WTC11 (cell line): ENCODE data around the gene AKR7A2. TPM values are rescaled to one million over a fixed set of nuclear protein-coding genes. Genes with fewer than 3 reads are reported as not detected.
A peak's percentile ranks its signal among the peaks of the same experiment; 100 is the strongest.

ENCODE experiments used
- ATAC-seq: fragments of 200-7000 bp; cut with Tn5 transposase; 2 replicates; pipeline ENCODE4 v1.10.0; 2021; ENCODE audit warnings: mild to moderate bottlenecking, moderate library complexity
- CTCF ChIA-PET: fragments of 300-600 bp; sonication (Branson Sonifier 250); formaldehyde crosslinking; loops from one replicate; lab custom pipeline; 2021; ENCODE audit warnings: antibody characterized with exemption; lab: Charles Lee
- POLR2A ChIA-PET: fragments of 350-600 bp; sonication (Branson Sonifier 250); formaldehyde crosslinking; loops from one replicate; lab custom pipeline; 2021; ENCODE audit warnings: antibody characterized with exemption; lab: Charles Lee
- DNase-seq: peaks from one replicate; pipeline ENCODE4 v3.0.0; 2021; ENCODE audit warnings: low spot score
- H3K27ac Mint-ChIP-seq: 2 replicates; pipeline ENCODE4 v1.8.0; 2021; ENCODE audit warnings: mixed read lengths
- H3K27me3 Mint-ChIP-seq: 2 replicates; pipeline ENCODE4 v1.8.0; 2021; ENCODE audit warnings: low read depth, mild to moderate bottlenecking, moderate library complexity, mixed read lengths
- H3K36me3 Mint-ChIP-seq: 2 replicates; pipeline ENCODE4 v1.8.0; 2021; ENCODE audit warnings: mixed read lengths
- H3K4me1 Mint-ChIP-seq: 2 replicates; pipeline ENCODE4 v1.8.0; 2022; ENCODE audit warnings: mixed read lengths
- H3K4me3 Mint-ChIP-seq: 2 replicates; pipeline ENCODE4 v1.8.0; 2021; ENCODE audit warnings: mild to moderate bottlenecking, moderate library complexity, mixed read lengths
- H3K9me3 Mint-ChIP-seq: 2 replicates; pipeline ENCODE4 v1.8.0; 2021; ENCODE audit warnings: mixed read lengths
- ATF2 ChIP-seq: sonication (generic); formaldehyde crosslinking; IDR thresholded peaks from 2 replicates; pipeline ENCODE4 v1.8.1; 2022; ENCODE audit warnings: low read depth, missing genetic modification reagents, borderline replicate concordance
- ATF6 ChIP-seq: sonication (generic); formaldehyde crosslinking; IDR thresholded peaks from 2 replicates; pipeline ENCODE4 v1.8.1; 2023; ENCODE audit warnings: mild to moderate bottlenecking, missing genetic modification reagents
- CTCF ChIP-seq: fragments of 200-600 bp; IDR thresholded peaks from 2 replicates; pipeline ENCODE4 v1.8.0; 2022; ENCODE audit warnings: antibody characterized with exemption
- E2F1 ChIP-seq: sonication (generic); formaldehyde crosslinking; IDR thresholded peaks from 2 replicates; pipeline ENCODE4 v1.8.0; 2022; ENCODE audit warnings: mild to moderate bottlenecking, missing genetic modification reagents
- ETV6 ChIP-seq: sonication (generic); formaldehyde crosslinking; IDR thresholded peaks from 2 replicates; pipeline ENCODE4 v1.8.1; 2022; ENCODE audit warnings: mild to moderate bottlenecking, missing genetic modification reagents
- FOXJ3 ChIP-seq: sonication (generic); formaldehyde crosslinking; IDR thresholded peaks from 2 replicates; pipeline ENCODE4 v1.9.0; 2021; ENCODE audit warnings: missing genetic modification reagents, mild to moderate bottlenecking, borderline replicate concordance
- FOXK1 ChIP-seq: sonication (generic); formaldehyde crosslinking; IDR thresholded peaks from 2 replicates; pipeline ENCODE4 v1.8.0; 2022; ENCODE audit warnings: mild to moderate bottlenecking, moderate library complexity, missing genetic modification reagents
- GABPB1 ChIP-seq: sonication (generic); formaldehyde crosslinking; IDR thresholded peaks from 2 replicates; pipeline ENCODE4 v1.8.1; 2023; ENCODE audit warnings: mild to moderate bottlenecking, missing genetic modification reagents
- GRHL2 ChIP-seq: fragments of 250-450 bp; sonication (Bioruptor Pico); IDR thresholded peaks from 2 replicates; pipeline ENCODE4 v1.8.0; 2022; ENCODE audit warnings: mild to moderate bottlenecking, moderate library complexity; ENCODE audit not compliant: insufficient replicate concordance, severe bottlenecking
- IRF2 ChIP-seq: sonication (generic); formaldehyde crosslinking; IDR thresholded peaks from 2 replicates; pipeline ENCODE4 v1.8.0; 2022; ENCODE audit warnings: low read depth, missing genetic modification reagents, borderline replicate concordance
- NFATC4 ChIP-seq: fragments of 250-450 bp; sonication (Bioruptor Pico); IDR thresholded peaks from 2 replicates; pipeline ENCODE4 v1.9.0; 2021; ENCODE audit warnings: mild to moderate bottlenecking
- NR1H2 ChIP-seq: sonication (generic); formaldehyde crosslinking; IDR thresholded peaks from 2 replicates; pipeline ENCODE4 v1.9.0; 2021; ENCODE audit warnings: mild to moderate bottlenecking, moderate library complexity, missing genetic modification reagents
- PRDM15 ChIP-seq: sonication (generic); formaldehyde crosslinking; IDR thresholded peaks from 2 replicates; pipeline ENCODE4 v1.8.0; 2022; ENCODE audit warnings: missing genetic modification reagents
- PRRX2 ChIP-seq: fragments of 250-450 bp; sonication (Bioruptor Pico); IDR thresholded peaks from 2 replicates; pipeline ENCODE4 v1.8.0; 2021; ENCODE audit warnings: mild to moderate bottlenecking
- SP1 ChIP-seq: sonication (generic); formaldehyde crosslinking; conservative IDR thresholded peaks from 2 replicates; pipeline ENCODE4 v1.8.1; 2022; ENCODE audit warnings: missing genetic modification reagents
- TEAD4 ChIP-seq: sonication (generic); formaldehyde crosslinking; IDR thresholded peaks from 2 replicates; pipeline ENCODE4 v1.8.0; 2022; ENCODE audit warnings: mild to moderate bottlenecking, missing genetic modification reagents
- ZNF121 ChIP-seq: sonication (generic); formaldehyde crosslinking; IDR thresholded peaks from 2 replicates; pipeline ENCODE4 v1.8.0; 2023; ENCODE audit warnings: missing genetic modification reagents
- ZNF396 ChIP-seq: fragments of 250-450 bp; sonication (Bioruptor Pico); IDR thresholded peaks from 2 replicates; pipeline ENCODE4 v1.8.0; 2021; ENCODE audit warnings: mild to moderate bottlenecking, moderate library complexity, borderline replicate concordance
- ZSCAN18 ChIP-seq: fragments of 250-450 bp; sonication (Bioruptor Pico); IDR thresholded peaks from 2 replicates; pipeline ENCODE4 v2.1.2; 2022; ENCODE audit warnings: mild to moderate bottlenecking, moderate library complexity
- total RNA-seq: library from RNA; stranded (reverse); gene quantifications from 3 replicates; pipeline ENCODE4 v1.2.3, GENCODE V29; 2021
- TF ChIP-seq, protein P1 (sequence below): sonication (generic); formaldehyde crosslinking; IDR thresholded peaks from 2 replicates; pipeline ENCODE4 v1.8.1; 2023; ENCODE audit warnings: mild to moderate bottlenecking, moderate library complexity, missing genetic modification reagents

The AKR7A2 gene
- total RNA-seq, 1 experiment from 2014 or later = 43.4 TPM

GRCh38 chr1:19349999-19350398 is 38.1 kb upstream of the AKR7A2 start (continued):
- TF ChIP-seq, protein P1, sequence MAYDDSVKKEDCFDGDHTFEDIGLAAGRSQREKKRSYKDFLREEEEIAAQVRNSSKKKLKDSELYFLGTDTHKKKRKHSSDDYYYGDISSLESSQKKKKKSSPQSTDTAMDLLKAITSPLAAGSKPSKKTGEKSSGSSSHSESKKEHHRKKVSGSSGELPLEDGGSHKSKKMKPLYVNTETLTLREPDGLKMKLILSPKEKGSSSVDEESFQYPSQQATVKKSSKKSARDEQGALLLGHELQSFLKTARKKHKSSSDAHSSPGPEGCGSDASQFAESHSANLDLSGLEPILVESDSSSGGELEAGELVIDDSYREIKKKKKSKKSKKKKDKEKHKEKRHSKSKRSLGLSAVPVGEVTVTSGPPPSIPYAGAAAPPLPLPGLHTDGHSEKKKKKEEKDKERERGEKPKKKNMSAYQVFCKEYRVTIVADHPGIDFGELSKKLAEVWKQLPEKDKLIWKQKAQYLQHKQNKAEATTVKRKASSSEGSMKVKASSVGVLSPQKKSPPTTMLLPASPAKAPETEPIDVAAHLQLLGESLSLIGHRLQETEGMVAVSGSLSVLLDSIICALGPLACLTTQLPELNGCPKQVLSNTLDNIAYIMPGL = no peak
- TF ChIP-seq NFATC4 (CRISPR knock-in tag) (no peak), PRRX2 (CRISPR knock-in tag) (no peak), ATF2 (CRISPR knock-in tag) (no peak), GABPB1 (CRISPR knock-in tag) (no peak), E2F1 (CRISPR knock-in tag) (no peak), TEAD4 (CRISPR knock-in tag) (no peak), SP1 (CRISPR knock-in tag) (no peak), PRDM15 (CRISPR knock-in tag) (no peak), FOXJ3 (no peak), NR1H2 (CRISPR knock-in tag) (no peak), ZSCAN18 (CRISPR knock-in tag) (no peak)

DNA sequence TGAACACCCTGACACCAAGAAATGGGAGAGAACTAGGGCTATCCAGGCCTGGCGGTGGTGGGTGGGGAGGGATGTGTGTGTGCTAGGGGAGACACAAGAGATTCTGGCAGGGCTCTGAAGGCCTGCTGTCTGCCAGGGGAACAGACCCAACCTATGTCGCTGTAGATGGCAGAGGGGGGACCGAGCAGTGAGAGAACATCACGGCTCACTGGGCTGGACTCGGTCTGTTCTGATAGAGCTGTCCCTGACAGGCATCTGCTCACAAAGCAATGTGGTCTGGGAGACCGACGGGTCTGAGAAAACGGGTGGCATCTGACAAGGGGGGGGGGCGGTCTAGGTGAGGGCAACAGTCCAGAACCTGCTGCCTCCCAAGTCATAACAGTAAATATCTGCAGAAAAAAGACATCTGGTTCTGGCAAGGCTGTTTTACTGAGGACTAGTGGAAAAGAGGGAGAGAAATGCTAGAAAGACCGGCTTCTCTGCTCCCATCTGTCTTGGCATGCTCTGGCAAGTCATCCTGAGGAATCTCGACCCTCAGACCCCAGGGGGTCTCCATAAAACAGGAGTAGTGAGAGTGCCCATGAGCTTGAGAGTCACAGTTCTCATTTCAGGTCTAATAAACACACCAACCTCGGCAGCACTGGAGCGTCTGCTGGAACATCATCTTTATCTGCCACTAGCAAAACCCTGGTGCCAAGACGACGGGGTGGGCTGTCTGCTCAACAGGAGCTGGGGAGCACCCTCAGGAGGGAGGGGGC is 36.7 kb upstream of the AKR7A2 start:
- Mint-ChIP-seq H3K4me1 (peaks cover 10% of the 10 kb centered on the region), H3K36me3 (peaks cover 26% of the 10 kb centered on the region), H3K27me3 (no peaks in the 10 kb centered on the region), H3K9me3 (no peaks in the 10 kb centered on the region), H3K4me3 (no peak overlapping the region), H3K27ac (peak overlapping the region; percentile 57)
- DNase-seq (no peak), ATAC-seq (no peak)
- CTCF ChIA-PET = interaction anchor here (1.0 to 1.1 kb wide), 2 partner anchors 45 to 233 kb away, joined by 3 read pairs; no protein-coding TSS in a partner anchor
- POLR2A ChIA-PET = no interaction called here
- TF ChIP-seq ZNF121 (CRISPR knock-in tag) = no peak
- no peak for TF ChIP-seq NR1H2 (CRISPR knock-in tag)
- TF ChIP-seq ATF2 (CRISPR knock-in tag) = no peak
- TF ChIP-seq CTCF = no peak
- TF ChIP-seq FOXK1 (CRISPR knock-in tag) = no peak
- no peak for TF ChIP-seq GRHL2 (CRISPR knock-in tag)
- TF ChIP-seq ETV6 (CRISPR knock-in tag) = no peak
- TF ChIP-seq ZNF396 (CRISPR knock-in tag) = no peak
- TF ChIP-seq IRF2 (CRISPR knock-in tag) = no peak
- TF ChIP-seq ATF6 (CRISPR knock-in tag) = no peak
